Skeletal muscle tissue (tissue), 4 donors: ENCODE data around the gene TFCP2L1. TPM values are rescaled to one million over a fixed set of nuclear protein-coding genes. Genes with fewer than 3 reads are reported as not detected.

Experiments used
- H3K27ac ChIP-seq: one replicate; pipeline ENCODE4 v1.7.0; 2013; ENCODE audit warnings: mild to moderate bottlenecking, low read depth, low read length, inconsistent platforms
- H3K27me3 ChIP-seq, 3 donors: one replicate each; pipeline ENCODE4 v1.7.0; 2013; ENCODE audit warnings: low read length in 3 of 3; ENCODE audit not compliant: control insufficient read depth in 3 of 3, insufficient read depth in 3 of 3
- H3K36me3 ChIP-seq, 3 donors: one replicate each; pipeline ENCODE4 v1.7.0; 2013; ENCODE audit warnings: low read length in 3 of 3; ENCODE audit not compliant: control insufficient read depth in 3 of 3, insufficient read depth in 3 of 3
- H3K4me1 ChIP-seq, 3 donors: one replicate each; pipeline ENCODE4 v1.7.0; 2013; ENCODE audit warnings: low read length in 3 of 3, mild to moderate bottlenecking in 3 of 3; ENCODE audit not compliant: control insufficient read depth in 3 of 3, insufficient read depth in 3 of 3
- H3K4me3 ChIP-seq, 3 donors: one replicate each; pipeline ENCODE4 v1.7.0; 2013; ENCODE audit warnings: low read length in 3 of 3
- H3K9ac ChIP-seq, 3 donors: one replicate each; pipeline ENCODE4 v1.7.0; 2013; ENCODE audit warnings: low read length in 3 of 3, mild to moderate bottlenecking in 3 of 3, moderate library complexity in 2 of 3, low read depth in 1 of 3
- H3K9me3 ChIP-seq, 3 donors: one replicate each; pipeline ENCODE4 v1.7.0; 2013; ENCODE audit warnings: low read length in 3 of 3; ENCODE audit not compliant: control insufficient read depth in 3 of 3
- total RNA-seq: library from RNA; depleted of rRNA; stranded (reverse); fragments of >200 nt; gene quantifications from one replicate; pipeline ENCODE4 v1.2.3, GENCODE V29; 2014
- donor health status: Osteomylitis.

The TFCP2L1 gene
- total RNA-seq, 1 donor from 2014 or later = under 0.01 TPM

DNA sequence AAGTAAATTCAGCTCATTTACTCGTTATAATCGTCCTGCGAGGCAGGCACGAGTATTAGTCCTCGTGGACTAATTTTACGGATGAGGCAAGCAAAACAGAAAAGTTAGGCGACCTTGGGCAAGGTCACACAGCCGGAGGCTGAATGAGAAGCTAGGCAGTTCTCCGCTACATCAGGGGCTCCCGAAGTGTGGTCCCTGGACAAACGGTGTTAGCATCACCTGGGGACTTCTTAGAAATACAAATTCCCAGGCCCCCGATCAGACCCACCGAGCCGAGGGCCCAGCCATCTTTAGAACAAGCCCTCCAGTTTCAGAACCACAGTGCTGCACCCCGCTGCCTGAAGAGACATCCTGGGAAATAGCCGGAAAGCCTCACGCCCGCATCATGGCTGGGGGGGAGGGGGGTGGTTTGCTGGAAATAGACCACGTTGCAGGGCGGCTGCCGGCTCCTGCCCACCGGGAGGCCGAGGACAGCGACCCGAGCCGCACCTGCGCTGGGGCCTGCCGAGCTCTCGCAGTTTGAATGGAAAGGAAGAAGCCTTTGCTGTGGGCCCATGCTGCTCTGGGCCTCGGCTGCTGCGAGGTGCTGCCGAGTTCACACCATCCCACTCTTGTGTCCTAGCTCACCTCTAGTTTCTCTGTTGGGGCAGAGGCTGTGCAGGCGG, 72.2 kb downstream of the TFCP2L1 start:
- no peaks in the 10 kb centered on the region for H3K27me3 ChIP-seq
- no peaks in the 10 kb centered on the region for H3K36me3 ChIP-seq
- no peaks in the 10 kb centered on the region for H3K9me3 ChIP-seq
- H3K27ac ChIP-seq = no peak overlapping the region
- H3K9ac ChIP-seq = no peak overlapping the region
- H3K4me1 ChIP-seq = no peaks in the 10 kb centered on the region
- no peak overlapping the region for H3K4me3 ChIP-seq

DNA sequence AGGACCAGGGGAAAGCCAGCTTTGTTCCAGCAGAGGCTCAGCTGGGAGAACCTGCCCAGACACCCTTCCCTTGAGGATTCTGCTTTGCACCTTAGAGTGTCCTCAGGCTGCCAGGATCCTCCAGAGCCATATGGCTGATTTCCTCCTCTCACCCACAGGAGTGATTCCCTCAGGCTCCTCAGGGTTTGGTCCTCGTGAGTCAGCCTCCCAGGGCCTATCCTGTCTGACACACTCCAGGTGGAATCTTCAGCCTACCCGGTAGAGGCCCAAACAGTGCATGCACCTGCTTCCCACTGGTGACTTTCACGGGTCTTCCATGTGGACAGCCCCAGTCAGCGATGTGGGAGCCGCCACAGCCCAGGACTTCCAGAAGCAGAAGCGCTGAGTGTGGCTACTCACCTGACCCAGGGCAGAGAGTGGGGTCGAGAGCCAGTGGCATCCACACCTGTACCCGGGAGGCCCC, 73.3 kb downstream of the TFCP2L1 start:
- no peak overlapping the region for H3K4me3 ChIP-seq
- H3K9ac ChIP-seq = no peak overlapping the region
- H3K27ac ChIP-seq = no peak overlapping the region
- H3K4me1 ChIP-seq = no peaks in the 10 kb centered on the region
- H3K36me3 ChIP-seq = no peaks in the 10 kb centered on the region
- H3K27me3 ChIP-seq = no peaks in the 10 kb centered on the region
- H3K9me3 ChIP-seq = no peaks in the 10 kb centered on the region

GRCh38 chr2:121211251-121211650, 73.8 kb downstream of the TFCP2L1 start:
- H3K4me3 ChIP-seq = no peak overlapping the region
- no peaks in the 10 kb centered on the region for H3K36me3 ChIP-seq
- H3K27me3 ChIP-seq = no peaks in the 10 kb centered on the region
- H3K9me3 ChIP-seq = no peaks in the 10 kb centered on the region
- no peaks in the 10 kb centered on the region for H3K4me1 ChIP-seq
- no peak overlapping the region for H3K27ac ChIP-seq
- no peak overlapping the region for H3K9ac ChIP-seq

GRCh38 chr2:121210691-121211090, 74.3 kb downstream of the TFCP2L1 start:
- no peak overlapping the region for H3K27ac ChIP-seq
- no peak overlapping the region for H3K9ac ChIP-seq
- no peak overlapping the region for H3K4me3 ChIP-seq
- H3K4me1 ChIP-seq = peaks cover 0 to 3% (median 0%) of the 10 kb centered on the region in 3 donors
- H3K36me3 ChIP-seq = no peaks in the 10 kb centered on the region
- H3K9me3 ChIP-seq = no peaks in the 10 kb centered on the region
- no peaks in the 10 kb centered on the region for H3K27me3 ChIP-seq

DNA sequence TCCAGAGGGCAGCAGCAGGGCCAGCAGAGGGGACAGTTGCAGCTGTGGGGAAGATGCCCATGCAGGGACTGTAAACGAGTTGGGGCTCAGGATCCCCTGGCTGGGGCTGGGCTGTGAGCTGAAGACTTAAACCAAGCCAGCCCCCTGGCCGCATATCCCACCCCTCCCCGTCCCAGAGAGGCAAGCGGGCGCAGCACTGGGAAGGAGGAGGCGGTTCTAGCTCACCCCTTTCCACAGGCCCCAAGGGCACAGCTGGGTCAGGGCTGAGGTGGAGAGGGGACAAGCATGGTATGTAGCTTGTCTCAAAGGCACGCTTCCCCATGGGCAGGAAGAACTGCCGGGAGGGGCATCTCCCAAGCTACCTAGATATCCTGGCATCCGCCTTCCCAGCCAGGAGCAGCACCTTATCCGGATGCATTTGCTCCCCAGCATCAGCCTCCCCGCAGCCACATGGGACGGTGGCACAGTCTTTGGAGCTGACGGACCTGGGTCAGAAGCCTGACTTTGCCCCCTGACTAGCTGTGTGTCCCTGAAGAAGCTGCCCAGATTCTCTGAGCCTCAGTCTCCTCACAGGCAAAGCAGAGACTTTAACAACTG, 75.9 kb downstream of the TFCP2L1 start:
- H3K27me3 ChIP-seq = no peaks in the 10 kb centered on the region
- H3K4me3 ChIP-seq = no peak overlapping the region
- H3K4me1 ChIP-seq = peaks cover 0 to 9% (median 4%) of the 10 kb centered on the region in 3 donors
- no peaks in the 10 kb centered on the region for H3K36me3 ChIP-seq
- no peaks in the 10 kb centered on the region for H3K9me3 ChIP-seq
- no peak overlapping the region for H3K27ac ChIP-seq
- H3K9ac ChIP-seq = no peak overlapping the region

DNA sequence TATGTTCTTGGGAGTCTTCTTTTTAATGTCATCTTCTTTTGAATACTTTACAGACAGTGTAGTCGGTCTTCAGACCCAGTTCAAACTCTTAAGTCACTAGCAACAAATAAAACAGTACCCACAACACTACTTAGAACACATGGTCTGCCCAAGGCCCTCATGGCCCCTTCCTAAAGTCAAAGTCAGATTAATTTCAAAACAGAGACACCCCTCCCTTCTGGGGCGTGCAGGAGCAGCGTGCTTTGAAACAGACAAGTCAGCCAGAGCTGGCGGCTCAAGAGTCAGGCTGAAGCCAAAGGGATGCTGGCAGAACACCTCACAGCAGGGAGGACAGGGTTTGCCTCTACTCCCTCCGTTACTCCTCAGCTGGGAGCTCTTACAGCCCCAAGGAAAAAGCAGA, 77.5 kb downstream of the TFCP2L1 start:
- no peak overlapping the region for H3K9ac ChIP-seq
- H3K4me1 ChIP-seq = peaks cover 0 to 9% (median 4%) of the 10 kb centered on the region in 3 donors
- H3K4me3 ChIP-seq = no peak overlapping the region
- H3K9me3 ChIP-seq = no peaks in the 10 kb centered on the region
- H3K36me3 ChIP-seq = no peaks in the 10 kb centered on the region
- H3K27ac ChIP-seq = no peak overlapping the region
- H3K27me3 ChIP-seq = no peaks in the 10 kb centered on the region

DNA sequence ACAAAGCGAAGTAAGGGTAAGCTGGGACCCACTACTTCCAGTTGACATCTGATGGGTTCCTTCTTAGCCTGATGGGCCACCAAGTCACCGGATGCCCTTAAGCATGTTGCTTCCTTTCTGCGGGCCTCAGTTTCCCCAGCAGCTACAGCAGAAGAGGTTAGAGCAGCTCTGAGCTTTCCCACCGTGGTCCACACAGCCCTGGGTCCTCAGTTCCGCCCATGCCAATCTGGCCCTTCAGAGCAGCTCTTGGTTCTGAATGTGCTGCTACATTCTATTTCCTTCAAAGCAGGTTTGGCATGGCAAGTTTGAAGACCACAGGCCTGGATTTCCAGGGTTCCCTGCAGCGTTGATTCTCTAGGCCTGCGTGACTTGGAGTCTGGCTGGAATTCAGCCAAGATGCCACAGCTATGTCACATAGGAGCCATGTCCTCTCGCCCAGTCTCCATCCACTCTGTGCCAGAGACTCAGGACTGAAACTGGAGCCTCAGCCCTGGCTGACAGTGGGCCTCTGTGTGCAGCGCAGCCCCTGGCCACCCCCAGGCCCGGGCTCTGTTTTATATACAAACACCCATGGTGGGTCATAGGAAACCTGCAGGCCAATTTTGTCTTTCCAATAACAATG, 79.6 kb downstream of the TFCP2L1 start:
- Histone ChIP-seq H3K27ac (no peak overlapping the region), H3K4me3 (no peak overlapping the region), H3K9me3 (no peaks in the 10 kb centered on the region), H3K27me3 (no peaks in the 10 kb centered on the region), H3K9ac (peak overlapping the region in 1 of 3 donors; percentile 16), H3K36me3 (no peaks in the 10 kb centered on the region), H3K4me1 (peaks cover 0 to 9% (median 4%) of the 10 kb centered on the region in 3 donors)

DNA sequence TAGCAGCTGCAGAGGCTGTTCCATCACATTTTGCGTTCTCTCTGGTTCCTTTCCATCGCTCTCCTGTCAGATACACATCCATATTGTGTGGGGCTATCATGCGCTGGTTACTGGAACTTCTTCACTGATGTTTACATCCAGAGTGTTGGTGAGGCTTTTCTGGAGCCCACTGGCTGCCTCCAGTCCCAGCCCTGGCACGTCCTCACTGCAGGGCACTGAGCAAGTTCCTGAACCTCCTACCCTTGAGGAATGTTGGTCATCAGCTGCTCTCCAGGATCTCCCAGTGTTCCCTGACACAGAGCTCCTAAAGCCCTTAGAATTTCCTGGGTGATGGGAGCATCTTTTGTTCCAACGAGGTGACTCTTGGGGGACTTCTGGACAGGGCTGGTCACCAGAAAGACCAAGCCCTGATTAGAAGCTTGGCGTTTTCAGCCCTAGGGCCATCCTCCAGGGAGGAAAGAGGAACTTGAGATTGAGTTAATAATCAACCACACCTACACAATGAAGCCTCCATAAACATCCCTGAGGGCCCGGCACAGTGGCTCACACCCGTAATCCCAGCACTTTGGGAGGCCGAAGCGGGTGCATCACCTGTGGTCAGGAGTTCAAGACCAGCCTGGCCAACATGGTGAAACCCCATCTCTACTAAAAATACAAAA, 81.3 kb downstream of the TFCP2L1 start:
- no peak overlapping the region for H3K9ac ChIP-seq
- no peaks in the 10 kb centered on the region for H3K9me3 ChIP-seq
- H3K27ac ChIP-seq = no peak overlapping the region
- H3K4me1 ChIP-seq = peaks cover 0 to 9% (median 4%) of the 10 kb centered on the region in 3 donors
- H3K27me3 ChIP-seq = no peaks in the 10 kb centered on the region
- no peaks in the 10 kb centered on the region for H3K36me3 ChIP-seq
- no peak overlapping the region for H3K4me3 ChIP-seq

- Histone ChIP-seq H3K4me1 (peaks cover under 1 to 10% (median 5%) of the 10 kb centered on the region in 3 donors), H3K27me3 (no peaks in the 10 kb centered on the region), H3K9me3 (no peaks in the 10 kb centered on the region), H3K9ac (no peak overlapping the region), H3K27ac (no peak overlapping the region), H3K4me3 (no peak overlapping the region), H3K36me3 (no peaks in the 10 kb centered on the region)
Observed at GRCh38 chr2:121202541-121203310, 82.3 kb downstream of the TFCP2L1 start.
